GM21786 (cell line): Measurements from ENCODE around the gene SBF2.

Experiments
- ATAC-seq: cut with Tn5 transposase; IDR thresholded peaks from one replicate; pipeline ENCODE4 v1.9.1; 2021; ENCODE audit not compliant: unreplicated experiment

SBF2 gene

DNA sequence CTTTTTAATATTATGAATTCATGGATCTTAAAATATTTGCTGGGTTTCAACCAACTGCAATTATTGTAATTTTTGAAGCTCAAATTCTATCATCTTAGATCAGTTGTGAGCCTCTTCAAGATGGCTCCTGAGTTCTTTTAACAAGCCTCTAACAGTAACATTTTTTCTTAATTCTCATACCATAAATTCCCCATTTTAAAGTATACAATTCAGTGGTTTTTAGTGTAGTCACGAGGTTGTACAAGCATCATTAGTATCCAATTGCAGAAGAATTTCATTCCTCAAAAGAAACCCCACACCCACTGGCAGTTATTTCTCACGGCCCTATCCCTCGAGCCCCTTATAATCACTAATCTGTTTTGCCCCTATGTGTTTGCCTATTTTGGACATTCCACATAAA lies 270.8 kb downstream of the SBF2 start:
- ATAC-seq, result no peak

DNA sequence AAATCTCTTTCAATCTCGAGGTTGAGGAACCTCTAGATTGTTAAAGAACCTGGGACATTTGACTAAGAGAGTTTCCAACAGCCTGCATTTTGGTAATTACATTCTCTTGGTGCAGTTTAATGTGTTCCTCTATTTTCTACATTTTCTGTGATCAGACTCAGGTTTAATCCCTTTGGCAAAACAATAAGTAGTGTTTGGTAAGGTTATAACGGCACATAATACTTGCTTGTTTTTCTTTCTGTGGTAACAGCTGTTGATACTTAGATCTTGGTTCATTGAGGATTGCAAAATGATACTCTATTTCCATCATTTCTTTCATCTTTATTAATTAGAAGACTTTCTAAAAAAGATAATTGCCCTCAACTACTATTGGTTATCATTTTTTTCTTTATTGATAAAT lies 271.3 kb downstream of the SBF2 start:
- no peak for ATAC-seq

- ATAC-seq, result no peak
These were observed 272.5 kb downstream of the SBF2 start for GRCh38 chr11:10021563-10021962.

DNA sequence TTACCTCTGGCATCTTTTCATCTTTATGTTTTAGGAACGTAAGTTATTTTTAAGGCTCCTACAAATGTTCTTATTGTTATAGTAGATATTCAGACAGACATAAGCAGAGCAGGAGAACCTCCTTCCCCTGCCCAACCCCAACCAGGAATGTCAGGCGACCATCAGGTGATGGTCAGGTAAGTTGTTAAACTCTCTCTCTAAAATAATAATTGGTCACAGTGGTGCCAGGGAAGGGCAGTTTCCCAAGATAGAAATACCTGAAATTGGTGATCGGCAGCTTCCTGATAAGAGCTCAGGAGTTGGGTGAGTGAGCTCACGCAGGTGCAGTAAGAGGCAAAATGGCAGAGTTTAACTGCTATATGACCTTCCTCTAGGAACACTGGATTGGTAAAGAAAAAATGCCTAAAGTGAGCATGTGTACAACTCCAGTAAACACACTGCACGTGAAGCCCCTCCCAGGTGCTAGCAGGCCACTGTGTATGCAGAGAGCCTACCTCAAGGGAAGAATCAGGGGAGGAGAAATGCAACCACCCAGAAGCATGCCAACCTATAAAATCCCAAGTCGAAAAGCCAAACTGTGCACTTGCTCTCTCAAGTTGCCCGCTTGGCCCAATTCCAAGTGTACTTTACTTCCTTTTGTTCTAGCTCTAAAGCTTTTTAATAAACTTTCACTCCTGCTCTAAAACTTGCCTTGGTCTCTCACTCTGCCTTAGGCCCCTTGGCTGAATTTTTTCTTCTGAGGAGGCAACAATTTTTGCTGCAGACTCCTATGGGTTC lies 273.9 kb downstream of the SBF2 start:
- no peak for ATAC-seq

GRCh38 chr11:10017911-10018310 lies 276.1 kb downstream of the SBF2 start:
- ATAC-seq, result no peak

GRCh38 chr11:10017050-10017449 lies 277.0 kb downstream of the SBF2 start:
- no peak for ATAC-seq

DNA sequence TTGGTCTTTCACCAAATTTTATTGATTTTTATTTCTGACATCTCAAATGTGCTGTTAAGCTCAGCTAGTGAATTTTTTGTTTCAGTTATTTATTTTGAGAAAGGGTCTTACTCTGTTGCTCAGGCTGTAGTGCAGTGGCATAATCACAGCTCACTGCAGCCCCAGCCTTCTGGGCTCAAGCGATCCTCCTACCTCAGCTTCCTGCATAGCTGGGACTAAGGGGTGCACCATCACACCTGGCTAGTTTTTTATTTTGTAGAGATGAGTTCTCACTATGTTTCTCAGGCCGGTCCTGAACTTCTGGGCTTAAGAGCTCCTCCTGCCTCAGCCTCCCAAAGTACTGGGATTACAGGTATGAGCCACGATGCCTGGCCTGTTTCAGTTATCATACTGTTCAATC lies 282.0 kb downstream of the SBF2 start:
- no peak for ATAC-seq

GRCh38 chr11:10005955-10006525 lies 288.0 kb downstream of the SBF2 start:
- no peak for ATAC-seq

GRCh38 chr11:10004526-10005113 lies 289.4 kb downstream of the SBF2 start:
- no peak for ATAC-seq

GRCh38 chr11:10002221-10002620 lies 291.8 kb downstream of the SBF2 start:
- no peak for ATAC-seq

GRCh38 chr11:9992306-9992705 lies 301.7 kb downstream of the SBF2 start:
- no peak for ATAC-seq

DNA sequence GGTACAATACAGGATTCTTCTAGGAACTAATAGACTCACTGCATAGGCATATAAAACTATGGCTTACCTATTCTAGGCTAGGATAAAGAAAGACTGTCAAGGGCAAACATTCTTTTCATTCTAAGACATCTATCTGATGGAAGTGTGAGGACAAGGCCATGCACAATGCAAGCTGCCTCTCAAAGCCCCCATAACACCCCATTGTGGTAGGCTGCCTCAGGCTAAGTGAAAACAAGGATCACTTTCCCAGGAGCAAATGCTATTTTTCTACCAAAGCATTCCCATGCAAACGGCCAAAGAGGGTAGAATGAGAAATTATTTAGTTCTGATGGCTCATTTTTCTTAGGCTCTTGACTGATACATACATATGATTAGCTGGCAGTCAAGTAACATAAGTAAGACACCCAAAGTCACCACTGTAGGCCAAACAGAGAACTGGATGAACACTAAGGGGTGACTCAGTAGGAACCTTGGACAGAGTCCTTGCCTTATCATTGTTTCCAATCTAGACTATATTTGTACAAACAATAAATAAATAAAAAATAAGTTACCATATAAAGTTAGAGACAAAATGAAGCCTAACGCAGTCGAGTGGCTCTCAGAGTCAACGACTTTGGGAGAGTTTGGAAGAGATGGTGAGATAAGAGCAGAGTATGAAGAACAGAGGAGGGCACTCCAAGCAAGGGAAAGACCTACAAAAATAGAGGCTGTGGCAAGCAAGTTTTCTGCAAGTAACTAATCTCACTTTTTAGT lies 303.6 kb downstream of the SBF2 start:
- no peak for ATAC-seq

DNA sequence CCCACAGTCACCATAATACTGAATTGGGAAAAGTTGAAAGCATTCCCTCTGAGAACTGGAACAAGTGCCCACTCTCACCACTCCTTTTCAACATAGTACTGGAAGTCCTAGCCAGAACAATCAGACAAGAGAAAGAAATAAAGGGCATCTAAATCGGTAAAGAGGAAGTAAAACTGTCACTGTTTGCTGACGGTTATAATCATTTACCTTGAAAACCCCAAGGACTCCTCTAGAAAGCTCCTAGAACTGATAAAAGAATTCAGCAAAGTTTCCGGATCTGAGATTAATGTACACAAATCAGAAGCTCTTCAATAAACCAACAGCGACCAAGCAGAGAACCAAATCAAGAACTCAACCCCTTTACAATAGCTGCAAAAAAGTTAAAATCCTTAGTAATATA lies 306.7 kb downstream of the SBF2 start:
- ATAC-seq, result peak; percentile 70

- no peak for ATAC-seq
These were observed 311.0 kb downstream of the SBF2 start for GRCh38 chr11:9982796-9983579.

- ATAC-seq, result no peak
These were observed 311.8 kb downstream of the SBF2 start for GRCh38 chr11:9982127-9982795.

GRCh38 chr11:9980931-9981330 lies 313.1 kb downstream of the SBF2 start:
- ATAC-seq, result no peak

- no peak for ATAC-seq
These were observed 316.5 kb downstream of the SBF2 start for GRCh38 chr11:9977554-9977953.

DNA sequence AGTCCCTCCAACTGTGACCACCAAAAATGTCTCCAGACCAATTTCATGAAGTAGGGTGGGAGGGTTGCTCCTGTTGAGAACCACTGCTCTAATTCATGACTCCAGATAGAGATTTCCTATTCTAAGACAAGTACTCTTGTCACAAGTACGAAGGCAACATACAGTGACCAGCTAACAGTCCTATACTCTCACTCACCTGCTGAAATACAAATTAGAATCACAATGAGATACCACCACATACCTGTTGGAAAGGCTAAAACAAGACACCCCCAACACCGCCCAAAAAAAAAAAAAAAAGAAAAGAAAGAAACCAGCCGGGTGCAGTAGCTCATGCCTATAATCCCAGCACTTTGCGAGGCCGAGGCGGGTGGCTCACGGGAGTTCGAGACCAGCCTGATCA lies 319.6 kb downstream of the SBF2 start:
- no peak for ATAC-seq

DNA sequence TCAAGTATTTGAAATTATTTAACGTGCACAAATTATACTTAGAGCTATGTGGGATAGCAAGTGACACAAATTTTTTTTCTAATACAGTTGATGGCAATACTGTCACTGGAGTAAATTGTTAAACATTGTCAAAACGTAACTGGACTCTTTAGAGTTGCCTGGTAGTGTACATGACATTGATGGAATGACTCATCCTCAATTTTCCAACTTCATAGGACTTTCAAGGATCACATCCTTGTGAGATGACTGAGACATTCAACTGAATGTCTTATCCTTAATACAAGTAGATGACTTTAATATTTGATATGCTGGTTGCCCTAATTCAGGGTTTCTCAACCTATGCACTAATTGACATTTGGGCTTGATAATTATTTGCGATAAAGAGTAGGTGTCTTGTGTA lies 320.1 kb downstream of the SBF2 start:
- no peak for ATAC-seq

DNA sequence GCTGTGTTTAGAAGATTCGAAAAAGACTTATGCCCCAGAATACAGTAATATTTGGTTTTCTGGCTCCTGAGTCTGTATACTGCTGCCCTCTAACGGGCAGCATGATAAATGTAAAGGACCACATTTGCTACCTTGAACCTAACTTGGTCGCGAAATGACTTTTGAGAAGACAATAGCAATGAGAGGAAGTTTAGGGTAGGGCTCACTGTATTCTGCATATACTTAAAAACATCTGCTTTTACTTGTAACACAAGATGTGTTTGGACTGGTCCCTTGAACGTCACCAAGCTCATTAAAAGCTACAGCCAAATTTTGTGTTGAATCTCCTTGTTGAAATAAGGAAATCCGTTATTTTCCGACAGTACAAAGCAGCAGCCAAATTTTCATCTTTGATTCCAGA lies 321.0 kb downstream of the SBF2 start:
- no peak for ATAC-seq
